ENCODE measurements around the gene SPACDR.

The SPACDR gene

DNA sequence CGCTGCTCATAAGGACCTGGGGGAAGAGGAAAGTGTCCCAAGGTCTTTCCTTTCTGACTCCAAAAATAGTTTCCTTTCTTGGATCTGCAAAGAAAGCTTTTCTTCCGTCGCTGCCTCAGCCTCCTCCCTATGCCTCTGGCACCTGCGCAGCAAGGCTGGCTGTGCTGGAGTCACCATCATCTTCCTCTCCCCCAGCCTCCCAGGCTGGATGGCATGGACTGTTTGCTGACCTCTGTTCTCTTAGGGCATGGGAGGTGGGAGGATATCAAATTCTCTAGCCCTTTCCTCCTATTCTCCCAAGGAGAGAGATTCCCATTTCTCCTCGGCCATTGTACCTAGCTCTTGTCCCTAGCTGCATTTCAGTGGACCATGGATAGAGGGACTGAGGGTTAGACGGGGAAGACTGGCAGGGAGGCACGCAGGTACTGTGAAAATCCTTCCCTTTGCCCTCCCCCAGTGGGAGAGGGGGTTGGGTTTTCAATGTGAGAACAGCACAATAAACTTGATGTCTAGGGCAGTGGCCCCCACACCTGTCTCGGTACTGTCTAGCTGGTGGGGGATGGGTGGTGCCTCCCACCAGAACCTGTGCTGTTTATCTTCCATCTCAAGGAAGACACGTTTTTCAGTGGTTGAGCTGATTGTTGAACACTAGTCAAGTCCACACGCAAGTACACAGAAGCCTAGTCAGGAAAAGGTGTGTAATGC is 30.3 kb downstream of the SPACDR start:
- peak overlapping the region; percentile 31 for H3K4me2 ChIP-seq (ENCODE audit: low read length)

DNA sequence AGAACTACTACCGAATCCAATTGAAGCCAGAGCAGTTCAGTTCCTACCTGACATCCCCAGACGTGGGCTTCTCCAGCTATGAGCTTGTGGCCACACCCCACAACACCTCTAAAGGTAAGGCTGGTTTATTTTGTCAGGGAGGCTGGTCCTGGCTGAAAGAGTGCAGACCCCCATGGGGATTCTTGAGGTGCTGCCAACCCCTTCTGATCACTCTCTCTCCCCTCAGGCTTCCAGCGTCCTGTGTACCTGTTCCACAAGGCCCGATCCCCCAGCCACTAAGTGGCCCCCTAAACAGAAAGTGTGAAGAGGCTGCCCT is 30.8 kb downstream of the SPACDR start:
- peaks cover 68% of the 10 kb centered on the region for H3K79me2 ChIP-seq (ENCODE audit: low read length)
- peaks cover 26% of the 10 kb centered on the region for H4K20me1 ChIP-seq (ENCODE audit: insufficient read depth, low read length)
- H2AFZ ChIP-seq (ENCODE audit: low read depth, low read length): no peak overlapping the region
- no peaks in the 10 kb centered on the region for H3K9me3 ChIP-seq (ENCODE audit: insufficient read depth, low read length)
- H3K9ac ChIP-seq (ENCODE audit: low read length): no peak overlapping the region
- peaks cover 46% of the 10 kb centered on the region for H3K4me1 ChIP-seq (ENCODE audit: low read length)
- no peak overlapping the region for H3K4me3 ChIP-seq (ENCODE audit: low read length)
- no peaks in the 10 kb centered on the region for H3K27me3 ChIP-seq (ENCODE audit: low read depth, low read length)
- TF ChIP-seq, protein P1, sequence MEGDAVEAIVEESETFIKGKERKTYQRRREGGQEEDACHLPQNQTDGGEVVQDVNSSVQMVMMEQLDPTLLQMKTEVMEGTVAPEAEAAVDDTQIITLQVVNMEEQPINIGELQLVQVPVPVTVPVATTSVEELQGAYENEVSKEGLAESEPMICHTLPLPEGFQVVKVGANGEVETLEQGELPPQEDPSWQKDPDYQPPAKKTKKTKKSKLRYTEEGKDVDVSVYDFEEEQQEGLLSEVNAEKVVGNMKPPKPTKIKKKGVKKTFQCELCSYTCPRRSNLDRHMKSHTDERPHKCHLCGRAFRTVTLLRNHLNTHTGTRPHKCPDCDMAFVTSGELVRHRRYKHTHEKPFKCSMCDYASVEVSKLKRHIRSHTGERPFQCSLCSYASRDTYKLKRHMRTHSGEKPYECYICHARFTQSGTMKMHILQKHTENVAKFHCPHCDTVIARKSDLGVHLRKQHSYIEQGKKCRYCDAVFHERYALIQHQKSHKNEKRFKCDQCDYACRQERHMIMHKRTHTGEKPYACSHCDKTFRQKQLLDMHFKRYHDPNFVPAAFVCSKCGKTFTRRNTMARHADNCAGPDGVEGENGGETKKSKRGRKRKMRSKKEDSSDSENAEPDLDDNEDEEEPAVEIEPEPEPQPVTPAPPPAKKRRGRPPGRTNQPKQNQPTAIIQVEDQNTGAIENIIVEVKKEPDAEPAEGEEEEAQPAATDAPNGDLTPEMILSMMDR (IDR thresholded peaks at IDR 0.05; ENCODE audit: low read depth, low read length): no peak
- TF ChIP-seq EZH2phosphoT487 (IDR thresholded peaks at IDR 0.05; ENCODE audit: low read depth): no peak
- H3K4me2 ChIP-seq (ENCODE audit: low read length): no peak overlapping the region
- H3K36me3 ChIP-seq (replicated peaks; ENCODE audit: low read depth, low read length): peaks cover 42% of the 10 kb centered on the region
- no peak overlapping the region for H3K27ac ChIP-seq (ENCODE audit: low read length)

More for the DNA sequence above, 30.3 kb downstream of the SPACDR start:
- Histone ChIP-seq H3K4me3 (ENCODE audit: low read length) (no peak overlapping the region), H3K36me3 (replicated peaks; ENCODE audit: low read depth, low read length) (peaks cover 42% of the 10 kb centered on the region), H3K4me1 (ENCODE audit: low read length) (peaks cover 46% of the 10 kb centered on the region), H3K27ac (ENCODE audit: low read length) (peak overlapping the region; percentile 76), H2AFZ (ENCODE audit: low read depth, low read length) (no peak overlapping the region), H3K9me3 (ENCODE audit: insufficient read depth, low read length) (no peaks in the 10 kb centered on the region), H3K27me3 (ENCODE audit: low read depth, low read length) (no peaks in the 10 kb centered on the region), H3K79me2 (ENCODE audit: low read length) (peaks cover 68% of the 10 kb centered on the region), H3K9ac (ENCODE audit: low read length) (no peak overlapping the region; the same call in 1 of the 2 replicates), H4K20me1 (ENCODE audit: insufficient read depth, low read length) (peaks cover 26% of the 10 kb centered on the region)
- no peak for TF ChIP-seq EZH2phosphoT487 (IDR thresholded peaks at IDR 0.05; ENCODE audit: low read depth)
- TF ChIP-seq, protein P1 (IDR thresholded peaks at IDR 0.05; ENCODE audit: low read depth, low read length): no peak

DNA sequence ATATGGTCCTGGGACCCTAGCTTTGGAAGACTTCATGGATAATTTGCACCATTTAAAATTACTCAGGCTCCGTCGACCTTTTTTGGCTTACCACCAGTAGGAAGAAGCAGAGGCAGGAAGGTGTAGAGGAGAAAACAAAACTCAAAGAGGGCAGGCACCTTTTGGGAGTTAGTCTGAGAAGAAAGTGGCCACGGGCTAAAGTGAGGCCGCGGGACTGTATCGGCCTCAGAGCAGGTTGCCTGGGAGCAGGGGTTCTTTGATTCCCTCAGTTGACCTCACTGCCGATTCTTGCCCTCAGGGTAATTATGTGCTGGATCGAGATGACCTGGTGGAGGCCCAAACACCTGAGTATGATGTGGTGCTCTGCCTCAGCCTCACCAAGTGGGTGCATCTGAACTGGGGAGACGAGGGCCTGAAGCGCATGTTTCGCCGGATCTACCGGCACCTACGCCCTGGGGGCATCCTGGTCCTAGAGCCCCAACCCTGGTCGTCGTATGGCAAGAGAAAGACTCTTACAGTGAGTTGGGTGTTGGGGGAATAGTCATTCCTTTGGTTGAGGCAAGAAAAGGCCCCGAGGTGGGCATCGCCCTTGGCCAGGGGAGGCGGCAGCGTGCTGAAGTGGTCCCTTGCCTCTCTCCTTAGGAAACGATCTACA is 31.3 kb downstream of the SPACDR start:
- Histone ChIP-seq H3K27me3 (ENCODE audit: low read depth, low read length) (no peaks in the 10 kb centered on the region), H3K9me3 (ENCODE audit: insufficient read depth, low read length) (no peaks in the 10 kb centered on the region), H3K36me3 (replicated peaks; ENCODE audit: low read depth, low read length) (peaks cover 42% of the 10 kb centered on the region), H3K9ac (ENCODE audit: low read length) (no peak overlapping the region), H3K4me1 (ENCODE audit: low read length) (peaks cover 50% of the 10 kb centered on the region), H3K4me3 (ENCODE audit: low read length) (no peak overlapping the region), H3K4me2 (ENCODE audit: low read length) (no peak overlapping the region; the same call in 1 of the 2 replicates), H3K79me2 (ENCODE audit: low read length) (peaks cover 68% of the 10 kb centered on the region), H4K20me1 (ENCODE audit: insufficient read depth, low read length) (peaks cover 26% of the 10 kb centered on the region), H2AFZ (ENCODE audit: low read depth, low read length) (no peak overlapping the region), H3K27ac (ENCODE audit: low read length) (no peak overlapping the region)
- no peak for TF ChIP-seq EZH2phosphoT487 (IDR thresholded peaks at IDR 0.05; ENCODE audit: low read depth)
- TF ChIP-seq, protein P1 (IDR thresholded peaks at IDR 0.05; ENCODE audit: low read depth, low read length): no peak

DNA sequence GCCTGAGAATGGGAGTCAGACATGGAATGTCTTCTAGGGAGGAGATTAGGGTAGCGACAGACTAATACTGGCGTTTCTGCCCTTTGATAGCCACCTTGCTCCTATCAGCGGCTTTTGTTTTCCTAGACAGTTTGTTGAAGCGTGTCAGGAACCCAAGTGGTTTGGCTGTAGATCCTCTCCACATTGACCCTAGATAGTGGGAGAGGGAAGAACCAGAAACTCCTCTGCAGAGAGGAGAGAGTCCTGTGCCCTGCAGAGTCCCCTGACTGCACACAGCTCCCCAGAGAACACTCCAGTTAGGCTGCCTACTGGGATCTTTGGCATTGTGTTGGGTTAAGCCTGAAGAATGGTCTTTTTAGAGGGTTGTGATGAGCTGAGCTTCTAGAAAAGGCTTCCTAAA is 32.0 kb downstream of the SPACDR start:
- H3K9ac ChIP-seq (ENCODE audit: low read length): no peak overlapping the region

More for the DNA sequence above, 32.0 kb downstream of the SPACDR start:
- Histone ChIP-seq H4K20me1 (ENCODE audit: insufficient read depth, low read length) (peaks cover 26% of the 10 kb centered on the region), H3K79me2 (ENCODE audit: low read length) (peaks cover 68% of the 10 kb centered on the region), H3K27me3 (ENCODE audit: low read depth, low read length) (no peaks in the 10 kb centered on the region), H3K4me2 (ENCODE audit: low read length) (peak overlapping the region; percentile 82), H2AFZ (ENCODE audit: low read depth, low read length) (no peak overlapping the region), H3K36me3 (replicated peaks; ENCODE audit: low read depth, low read length) (peaks cover 42% of the 10 kb centered on the region), H3K4me3 (ENCODE audit: low read length) (no peak overlapping the region), H3K9me3 (ENCODE audit: insufficient read depth, low read length) (no peaks in the 10 kb centered on the region), H3K4me1 (ENCODE audit: low read length) (peaks cover 49% of the 10 kb centered on the region), H3K27ac (ENCODE audit: low read length) (peak overlapping the region; percentile 3; the same call in 1 of the 2 replicates)
- no peak for TF ChIP-seq EZH2phosphoT487 (IDR thresholded peaks at IDR 0.05; ENCODE audit: low read depth)
- TF ChIP-seq, protein P1 (IDR thresholded peaks at IDR 0.05; ENCODE audit: low read depth, low read length): no peak

Measured in OCI-LY3 (cell line).